ENCODE data around the gene TWF2.

TWF2 gene

GRCh38 chr3:52198643-52199608 lies 40.0 kb downstream of the TWF2 start:
- DNase-seq: no peak

- DNase-seq: peak; percentile 30
Observed at GRCh38 chr3:52197842-52198625, 40.9 kb downstream of the TWF2 start, which contains the start of gene ALAS1. Gene ALAS1 (plus strand): TSS chr3:52198160. CDS start chr3:52199242, 1,082 bp downstream.

GRCh38 chr3:52197499-52197841 lies 41.5 kb downstream of the TWF2 start:
- no peak for DNase-seq

GRCh38 chr3:52196977-52197376 lies 42.0 kb downstream of the TWF2 start:
- DNase-seq: no peak

- no peak for DNase-seq
Observed at GRCh38 chr3:52195823-52196331, 43.1 kb downstream of the TWF2 start.

- DNase-seq: no peak
Observed at GRCh38 chr3:52195291-52195597, 43.7 kb downstream of the TWF2 start.

- no peak for DNase-seq
Observed at GRCh38 chr3:52194485-52195290, 44.3 kb downstream of the TWF2 start.

- no peak for DNase-seq
Observed at GRCh38 chr3:52193065-52193464, 45.9 kb downstream of the TWF2 start.

- DNase-seq: no peak
Observed at GRCh38 chr3:52191663-52192062, 47.3 kb downstream of the TWF2 start.

- no peak for DNase-seq
Observed at GRCh38 chr3:52190294-52191074, 48.5 kb downstream of the TWF2 start.

- DNase-seq: no peak
Observed at GRCh38 chr3:52188556-52188955, 50.4 kb downstream of the TWF2 start.

- DNase-seq: no peak
Observed at GRCh38 chr3:52186729-52187128, 52.2 kb downstream of the TWF2 start.

- no peak for DNase-seq
Observed at GRCh38 chr3:52185837-52186236, 53.1 kb downstream of the TWF2 start.

GRCh38 chr3:52185311-52185710 lies 53.6 kb downstream of the TWF2 start:
- DNase-seq: no peak

GRCh38 chr3:52184690-52185089 lies 54.3 kb downstream of the TWF2 start:
- no peak for DNase-seq

- no peak for DNase-seq
Observed at GRCh38 chr3:52183786-52184445, 55.0 kb downstream of the TWF2 start.

GRCh38 chr3:52182691-52183090 lies 56.3 kb downstream of the TWF2 start:
- DNase-seq: no peak

GRCh38 chr3:52182196-52182595 lies 56.8 kb downstream of the TWF2 start:
- DNase-seq: no peak

- no peak for DNase-seq
Observed at GRCh38 chr3:52181543-52181942, 57.4 kb downstream of the TWF2 start.

Data from NCI-H1436 treated with DMSO at 0.1 percent for 48 hours (cell line).